NCI-H2107 treated with DMSO at 0.1 percent for 48 hours (cell line): Measurements from ENCODE around the gene FTHL17.
A peak's percentile ranks its signal among the peaks of the same experiment; 100 is the strongest.

Source experiments
- DNase-seq: peaks from one replicate; lab custom pipeline; 2025; ENCODE audit not compliant: unreplicated experiment; lab: John Stamatoyannopoulos, UW

Gene FTHL17

DNA sequence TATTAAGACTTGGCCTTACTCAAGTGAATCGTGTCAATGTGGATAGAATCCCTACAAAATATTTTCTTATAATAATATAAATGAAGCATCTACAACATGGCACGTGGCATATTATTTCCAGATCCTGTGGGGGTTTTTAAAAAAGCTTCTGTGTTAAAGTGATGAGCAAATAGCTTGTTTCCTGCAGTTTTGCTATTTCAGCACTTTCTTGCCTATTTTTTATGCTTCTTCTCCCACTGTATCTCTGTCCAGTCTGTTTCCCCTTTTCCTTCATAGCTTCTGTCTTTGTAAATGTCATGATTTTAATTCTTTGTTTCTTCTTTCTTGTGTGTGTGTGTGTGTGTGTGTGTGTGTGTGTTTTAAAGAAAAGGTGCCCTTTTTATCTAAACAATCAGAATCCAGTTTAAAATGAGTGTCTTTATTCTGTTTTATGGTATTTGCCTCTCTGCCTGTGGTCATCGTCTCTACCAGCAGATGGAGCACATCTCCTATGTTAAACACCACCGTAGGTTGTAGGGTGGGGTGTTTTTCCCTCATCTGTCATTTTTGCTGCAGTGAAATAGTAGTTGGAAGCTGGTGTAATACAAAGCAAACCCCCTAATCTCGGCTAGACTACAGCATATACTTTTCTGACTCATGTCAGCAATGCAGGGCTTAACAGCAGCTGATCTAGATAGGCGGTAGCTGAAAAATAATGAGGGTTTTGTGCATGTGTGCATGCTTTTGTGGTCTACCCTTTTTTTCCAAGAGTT is 33.1 kb downstream of the FTHL17 start:
- DNase-seq = peak; percentile 3

DNA sequence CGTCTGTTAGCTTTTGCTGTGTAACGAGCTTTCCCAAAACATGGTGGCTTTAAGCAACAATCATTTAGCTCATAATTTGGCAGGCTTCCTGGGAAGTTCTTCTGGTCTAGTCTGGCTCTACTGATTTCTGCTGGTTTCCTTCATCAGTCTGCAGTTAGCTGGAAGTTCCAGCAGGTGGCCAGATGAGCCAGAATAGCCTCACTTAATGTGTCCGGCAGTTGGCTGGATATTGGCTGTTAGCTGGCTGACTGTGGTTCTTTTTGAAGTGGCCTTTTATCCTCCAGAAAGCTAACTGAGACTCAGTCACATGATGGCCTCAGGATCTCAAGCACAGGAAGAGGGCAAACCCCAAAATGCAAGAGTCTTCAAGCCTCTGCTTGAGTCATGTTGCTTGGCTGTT is 34.9 kb downstream of the FTHL17 start:
- DNase-seq = no peak

DNA sequence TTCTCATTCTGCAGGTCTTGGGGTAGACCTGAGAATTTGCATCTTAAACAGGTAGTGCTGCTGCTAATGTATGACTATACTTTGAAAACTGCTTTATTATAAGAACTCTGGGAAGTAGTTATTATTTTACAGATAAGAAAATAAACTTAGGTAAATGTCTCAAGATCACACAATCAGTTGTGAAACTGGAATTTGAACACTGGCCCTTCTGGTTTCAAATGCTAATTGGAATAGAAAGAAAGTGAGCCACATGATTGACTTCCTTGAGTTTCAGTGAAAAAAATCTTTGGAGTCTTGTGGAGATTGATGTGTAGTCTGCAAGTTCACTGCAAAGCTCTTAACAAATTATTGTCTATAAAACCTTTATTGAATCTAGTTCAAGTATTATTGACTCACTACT is 44.5 kb downstream of the FTHL17 start:
- DNase-seq = no peak

- DNase-seq = no peak
Measured at GRCh38 chrX:31024866-31025265, 47.0 kb downstream of the FTHL17 start.

DNA sequence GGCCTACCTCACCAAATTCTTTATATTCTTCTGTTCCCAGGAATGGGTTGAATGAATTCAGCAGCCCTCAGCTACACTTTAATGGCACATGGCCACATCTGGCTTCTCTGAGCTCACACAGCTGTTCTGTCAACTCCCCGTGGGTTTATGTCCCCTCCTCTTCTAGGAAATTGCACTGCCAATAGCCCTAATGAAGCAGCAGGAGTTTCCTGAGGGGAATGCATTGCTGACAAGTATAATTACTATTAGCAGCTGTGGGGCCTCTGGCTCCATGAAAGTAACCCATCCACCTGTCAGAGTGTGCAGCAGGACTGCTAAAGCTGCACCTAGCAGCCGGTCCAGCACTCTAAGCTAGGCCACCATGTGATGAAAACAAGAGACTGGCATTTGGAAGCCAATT is 50.3 kb downstream of the FTHL17 start:
- no peak for DNase-seq
